K562 (cell line): ENCODE measurements around the gene SMIM17. TPM values are rescaled to one million over a fixed set of nuclear protein-coding genes. Genes with fewer than 3 reads are reported as not detected.

ENCODE experiments used
- CBFA2T3 ChIP-seq: fragments of 450-650 bp; IDR thresholded peaks from 2 replicates; pipeline ENCODE4 v1.6.1; 2017
- CHD4 ChIP-seq: fragments of 200-600 bp; sonication (generic); IDR thresholded peaks from 3 replicates; pipeline ENCODE4 v1.6.1; 2012; ENCODE audit warnings: low read depth, mild to moderate bottlenecking, mixed read lengths, low read length, inconsistent platforms; ENCODE audit not compliant: insufficient read depth, insufficient replicate concordance, poor library complexity, severe bottlenecking
- EWSR1 ChIP-seq: fragments of 450-650 bp; IDR thresholded peaks from 2 replicates; pipeline ENCODE4 v1.6.1; 2018; ENCODE audit warnings: borderline replicate concordance, mild to moderate bottlenecking, low read depth, moderate library complexity; ENCODE audit not compliant: partially characterized antibody
- FOS ChIP-seq: IDR thresholded peaks from 3 replicates; pipeline ENCODE4 v1.6.1; 2011; ENCODE audit not compliant: insufficient read length; ENCODE audit errors: extremely low read depth
- FOXA3 ChIP-seq, 2 experiments: fragments of 450-650 bp in 1 of 2; sonication (generic) in 1 of 2; formaldehyde crosslinking; IDR thresholded peaks in 1 of 2; conservative IDR thresholded peaks in 1 of 2; 2 replicates each; pipeline versions ENCODE4 v1.4.0 to v1.8.0; 2020 to 2022; ENCODE audit warnings: mild to moderate bottlenecking in 2 of 2, missing genetic modification reagents in 1 of 2
- HDAC1 ChIP-seq, 2 experiments: fragments of 450-650 bp; IDR thresholded peaks; 2 replicates each; pipeline ENCODE4 v1.6.1; 2016 to 2017; ENCODE audit warnings: inconsistent platforms in 1 of 2, mild to moderate bottlenecking in 1 of 2, moderate library complexity in 1 of 2
- KHSRP ChIP-seq: fragments of 450-650 bp; IDR thresholded peaks from 2 replicates; pipeline ENCODE4 v1.6.1; 2017
- MAFG ChIP-seq: fragments of 450-650 bp; conservative IDR thresholded peaks from 2 replicates; pipeline ENCODE4 v1.6.1; 2016; ENCODE audit warnings: missing genetic modification characterization, missing compliant biosample characterization
- MTF1 ChIP-seq: fragments of 250-450 bp; sonication (Bioruptor Pico); IDR thresholded peaks from 2 replicates; pipeline ENCODE4 v1.9.0; 2021; ENCODE audit warnings: moderate library complexity, mild to moderate bottlenecking, inconsistent platforms, borderline replicate concordance
- MYC ChIP-seq, 2 experiments: fragments of 250-450 bp in 1 of 2; sonication (Bioruptor Pico) in 1 of 2; IDR thresholded peaks; 2 replicates each; pipeline versions ENCODE4 v1.5.1 to v1.6.1; 2012 to 2021; ENCODE audit warnings: low read depth in 2 of 2, borderline replicate concordance in 1 of 2, improper control_type of control experiment in 1 of 2, low read length in 1 of 2, mild to moderate bottlenecking in 1 of 2, moderate library complexity in 1 of 2
- POLR2AphosphoS5 ChIP-seq: IDR thresholded peaks from 2 replicates; pipeline ENCODE4 v1.6.1; 2011; ENCODE audit warnings: mild to moderate bottlenecking, low read depth, low read length, moderate library complexity; ENCODE audit not compliant: control insufficient read depth, insufficient read depth
- TCF3 ChIP-seq: sonication (generic); formaldehyde crosslinking; IDR thresholded peaks from 2 replicates; pipeline ENCODE4 v1.4.0; 2020; ENCODE audit warnings: mild to moderate bottlenecking, missing genetic modification reagents
- TCFL5 ChIP-seq: fragments of 250-450 bp; sonication (Bioruptor Pico); conservative IDR thresholded peaks from 2 replicates; pipeline ENCODE4 v1.6.1; 2021; ENCODE audit warnings: mild to moderate bottlenecking, moderate library complexity, matching md5 sums
- ZNF175 ChIP-seq: fragments of 200-800 bp; sonication (Bioruptor generic); IDR thresholded peaks from 2 replicates; pipeline ENCODE4 v1.6.1; 2016; ENCODE audit warnings: low read depth, mild to moderate bottlenecking, missing genetic modification characterization, missing compliant biosample characterization
- polyA plus RNA-seq, 8 experiments: library from polyadenylated mRNA; depleted of rRNA in 4 of 8; stranded (reverse) in 5 of 8; unstranded in 3 of 8; fragments of >200 nt; fragmentation: Nextera tagmentation in 2 of 8; fragmentation: Illumina TruSeq in 1 of 8; extraction: Ambion mirVana in 2 of 8; extraction: Trizol in 1 of 8; gene quantifications; 2 replicates each; pipeline versions ENCODE4 v1.2.1 to v1.2.3, GENCODE V29; 2011 to 2014; ENCODE audit warnings: inconsistent platforms in 1 of 8, missing spikeins in 1 of 8
- total RNA-seq, 7 experiments: library from RNA; depleted of rRNA in 6 of 7; stranded (reverse); fragments of >200 nt in 6 of 7; fragmentation: Illumina TruSeq in 2 of 7; extraction: Trizol in 2 of 7; gene quantifications; 2 replicates each; pipeline versions ENCODE4 v1.2.1 to v1.2.3, GENCODE V29; 2011 to 2021; ENCODE audit warnings: low replicate concordance in 1 of 7
- TF ChIP-seq, protein P1 (sequence below): fragments of 250-450 bp; sonication (Bioruptor Pico); IDR thresholded peaks from 2 replicates; pipeline ENCODE4 v1.5.0; 2020; ENCODE audit warnings: mild to moderate bottlenecking
- TF ChIP-seq, protein P2 (sequence below): fragments of 450-650 bp; formaldehyde crosslinking; IDR thresholded peaks from 2 replicates; pipeline ENCODE4 v1.4.0; 2022; ENCODE audit warnings: missing genetic modification characterization
- TF ChIP-seq, protein P3 (sequence below): sonication (generic); formaldehyde crosslinking; IDR thresholded peaks from 2 replicates; pipeline ENCODE4 v1.4.0; 2020; ENCODE audit warnings: mild to moderate bottlenecking, missing genetic modification reagents
- TF ChIP-seq, protein P4 (sequence below): fragments of 450-650 bp; IDR thresholded peaks from 2 replicates; pipeline ENCODE4 v1.6.1; 2018; ENCODE audit warnings: mild to moderate bottlenecking, low read depth; ENCODE audit not compliant: partially characterized antibody
- TF ChIP-seq, protein P5 (sequence below), 2 experiments: fragments of 450-650 bp in 1 of 2; sonication (generic) in 1 of 2; formaldehyde crosslinking; conservative IDR thresholded peaks; 2 replicates each; pipeline versions ENCODE4 v1.4.0 to v1.8.1; 2020 to 2022; ENCODE audit warnings: mild to moderate bottlenecking in 1 of 2, missing genetic modification reagents in 1 of 2

SMIM17 gene
- total and polyA plus RNA-seq, 9 of the 15 experiments (the other 6 are each of a cell fraction or from before 2014, with no cell fraction given): not detected

DNA sequence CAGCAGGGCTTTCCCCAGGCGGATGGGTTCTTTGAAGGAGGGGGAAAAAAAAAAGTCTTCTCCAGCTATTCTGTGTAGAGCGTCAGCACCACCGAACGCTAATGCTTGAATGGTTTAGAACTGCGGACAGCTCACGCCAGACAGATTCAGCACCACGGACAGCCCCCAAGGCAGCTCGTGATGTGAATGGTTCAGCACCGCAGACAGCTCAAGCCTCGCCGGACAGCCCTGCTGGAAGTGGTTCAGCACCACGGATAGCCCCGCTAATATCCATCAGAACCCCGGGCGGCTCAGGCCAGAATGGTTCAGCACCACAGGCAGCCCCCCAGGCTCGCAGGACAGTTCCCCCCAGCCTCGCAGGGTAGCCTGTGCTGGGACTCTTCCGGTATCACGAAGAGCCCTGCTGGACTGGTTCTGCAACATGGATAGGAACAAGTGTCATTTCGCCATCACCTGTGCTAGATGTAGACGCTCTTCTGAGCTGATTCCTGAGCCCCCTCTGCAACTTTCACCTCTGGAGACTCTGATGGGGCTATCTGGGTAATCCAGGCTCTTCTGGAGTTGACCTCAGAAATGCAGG, 4.9 kb upstream of the SMIM17 start (continued):
- TF ChIP-seq, protein P1, sequence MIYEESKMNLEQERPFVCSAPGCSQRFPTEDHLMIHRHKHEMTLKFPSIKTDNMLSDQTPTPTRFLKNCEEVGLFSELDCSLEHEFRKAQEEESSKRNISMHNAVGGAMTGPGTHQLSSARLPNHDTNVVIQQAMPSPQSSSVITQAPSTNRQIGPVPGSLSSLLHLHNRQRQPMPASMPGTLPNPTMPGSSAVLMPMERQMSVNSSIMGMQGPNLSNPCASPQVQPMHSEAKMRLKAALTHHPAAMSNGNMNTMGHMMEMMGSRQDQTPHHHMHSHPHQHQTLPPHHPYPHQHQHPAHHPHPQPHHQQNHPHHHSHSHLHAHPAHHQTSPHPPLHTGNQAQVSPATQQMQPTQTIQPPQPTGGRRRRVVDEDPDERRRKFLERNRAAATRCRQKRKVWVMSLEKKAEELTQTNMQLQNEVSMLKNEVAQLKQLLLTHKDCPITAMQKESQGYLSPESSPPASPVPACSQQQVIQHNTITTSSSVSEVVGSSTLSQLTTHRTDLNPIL (CRISPR knock-in tag): no peak
- TF ChIP-seq, protein P2, sequence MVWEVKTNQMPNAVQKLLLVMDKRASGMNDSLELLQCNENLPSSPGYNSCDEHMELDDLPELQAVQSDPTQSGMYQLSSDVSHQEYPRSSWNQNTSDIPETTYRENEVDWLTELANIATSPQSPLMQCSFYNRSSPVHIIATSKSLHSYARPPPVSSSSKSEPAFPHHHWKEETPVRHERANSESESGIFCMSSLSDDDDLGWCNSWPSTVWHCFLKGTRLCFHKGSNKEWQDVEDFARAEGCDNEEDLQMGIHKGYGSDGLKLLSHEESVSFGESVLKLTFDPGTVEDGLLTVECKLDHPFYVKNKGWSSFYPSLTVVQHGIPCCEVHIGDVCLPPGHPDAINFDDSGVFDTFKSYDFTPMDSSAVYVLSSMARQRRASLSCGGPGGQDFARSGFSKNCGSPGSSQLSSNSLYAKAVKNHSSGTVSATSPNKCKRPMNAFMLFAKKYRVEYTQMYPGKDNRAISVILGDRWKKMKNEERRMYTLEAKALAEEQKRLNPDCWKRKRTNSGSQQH (CRISPR knock-in tag): no peak
- TF ChIP-seq EWSR1 (no peak), ZNF175 (no peak), CHD4 (no peak), KHSRP (no peak), FOS (no peak), MTF1 (CRISPR knock-in tag) (no peak), POLR2AphosphoS5 (no peak), CBFA2T3 (no peak), TCF3 (CRISPR knock-in tag) (peak; percentile 21; the same call in 1 of the 2 replicates), MAFG (tag) (no peak), HDAC1 (IDR thresholded peaks at IDR 0.05) (peak in 1 of 2 experiments; percentile 68; a peak in 2 of 4 replicates), FOXA3 (CRISPR knock-in tag; conservative IDR thresholded peaks at IDR 0.05 in 1 of 2, IDR thresholded peaks at IDR 0.05 in 1 of 2) (no peak), TCFL5 (CRISPR knock-in tag) (no peak), MYC (IDR thresholded peaks at IDR 0.05; ENCODE audit: low read depth, low read length) (no peak), MYC (CRISPR knock-in tag; IDR thresholded peaks at IDR 0.05; ENCODE audit: borderline replicate concordance, low read depth) (no peak)
- TF ChIP-seq, protein P3, sequence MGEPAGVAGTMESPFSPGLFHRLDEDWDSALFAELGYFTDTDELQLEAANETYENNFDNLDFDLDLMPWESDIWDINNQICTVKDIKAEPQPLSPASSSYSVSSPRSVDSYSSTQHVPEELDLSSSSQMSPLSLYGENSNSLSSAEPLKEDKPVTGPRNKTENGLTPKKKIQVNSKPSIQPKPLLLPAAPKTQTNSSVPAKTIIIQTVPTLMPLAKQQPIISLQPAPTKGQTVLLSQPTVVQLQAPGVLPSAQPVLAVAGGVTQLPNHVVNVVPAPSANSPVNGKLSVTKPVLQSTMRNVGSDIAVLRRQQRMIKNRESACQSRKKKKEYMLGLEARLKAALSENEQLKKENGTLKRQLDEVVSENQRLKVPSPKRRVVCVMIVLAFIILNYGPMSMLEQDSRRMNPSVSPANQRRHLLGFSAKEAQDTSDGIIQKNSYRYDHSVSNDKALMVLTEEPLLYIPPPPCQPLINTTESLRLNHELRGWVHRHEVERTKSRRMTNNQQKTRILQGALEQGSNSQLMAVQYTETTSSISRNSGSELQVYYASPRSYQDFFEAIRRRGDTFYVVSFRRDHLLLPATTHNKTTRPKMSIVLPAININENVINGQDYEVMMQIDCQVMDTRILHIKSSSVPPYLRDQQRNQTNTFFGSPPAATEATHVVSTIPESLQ: peak; percentile 90; the same call in 1 of the 2 replicates
- TF ChIP-seq, protein P4, sequence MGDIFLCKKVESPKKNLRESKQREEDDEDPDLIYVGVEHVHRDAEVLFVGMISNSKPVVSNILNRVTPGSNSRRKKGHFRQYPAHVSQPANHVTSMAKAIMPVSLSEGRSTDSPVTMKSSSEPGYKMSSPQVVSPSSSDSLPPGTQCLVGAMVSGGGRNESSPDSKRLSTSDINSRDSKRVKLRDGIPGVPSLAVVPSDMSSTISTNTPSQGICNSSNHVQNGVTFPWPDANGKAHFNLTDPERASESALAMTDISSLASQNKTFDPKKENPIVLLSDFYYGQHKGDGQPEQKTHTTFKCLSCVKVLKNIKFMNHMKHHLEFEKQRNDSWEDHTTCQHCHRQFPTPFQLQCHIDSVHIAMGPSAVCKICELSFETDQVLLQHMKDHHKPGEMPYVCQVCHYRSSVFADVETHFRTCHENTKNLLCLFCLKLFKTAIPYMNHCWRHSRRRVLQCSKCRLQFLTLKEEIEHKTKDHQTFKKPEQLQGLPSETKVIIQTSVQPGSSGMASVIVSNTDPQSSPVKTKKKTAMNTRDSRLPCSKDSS: no peak
- TF ChIP-seq, protein P5, sequence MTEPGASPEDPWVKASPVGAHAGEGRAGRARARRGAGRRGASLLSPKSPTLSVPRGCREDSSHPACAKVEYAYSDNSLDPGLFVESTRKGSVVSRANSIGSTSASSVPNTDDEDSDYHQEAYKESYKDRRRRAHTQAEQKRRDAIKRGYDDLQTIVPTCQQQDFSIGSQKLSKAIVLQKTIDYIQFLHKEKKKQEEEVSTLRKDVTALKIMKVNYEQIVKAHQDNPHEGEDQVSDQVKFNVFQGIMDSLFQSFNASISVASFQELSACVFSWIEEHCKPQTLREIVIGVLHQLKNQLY (CRISPR knock-in tag; conservative IDR thresholded peaks at IDR 0.05): peak in 1 of 2 experiments; percentile 88; a peak in 1 of 4 replicates
